GM23338 (cell line): ENCODE results near the gene TFB2M. TPM values are rescaled to one million over a fixed set of nuclear protein-coding genes. Genes with fewer than 3 reads are reported as not detected.

ENCODE experiments used
- ATAC-seq: fragments of 200-7000 bp; cut with Tn5 transposase; 3 replicates; pipeline ENCODE4 v1.9.1; 2020
- DNase-seq: peaks from one replicate; pipeline ENCODE4 v3.0.0-alpha.2; 2015; ENCODE audit warnings: low spot score
- H2AFZ ChIP-seq: fragments of 200-600 bp; sonication (generic); 2 replicates; pipeline ENCODE4 v1.8.0; 2016; ENCODE audit warnings: antibody characterized with exemption, mild to moderate bottlenecking, moderate library complexity
- H3F3A ChIP-seq: fragments of 200-600 bp; sonication (generic); replicated peaks from 2 replicates; pipeline ENCODE4 v1.8.0; 2017; ENCODE audit warnings: antibody characterized with exemption, mixed run types, low read depth
- H3K27ac ChIP-seq: fragments of 200-600 bp; sonication (generic); 2 replicates; pipeline ENCODE4 v1.6.1; 2016; ENCODE audit warnings: low read depth
- H3K27me3 ChIP-seq: fragments of 200-600 bp; sonication (generic); 2 replicates; pipeline ENCODE4 v1.8.0; 2016; ENCODE audit warnings: mild to moderate bottlenecking, mixed run types, moderate library complexity; ENCODE audit not compliant: insufficient read depth
- H3K36me3 ChIP-seq: fragments of 200-600 bp; sonication (generic); 2 replicates; pipeline ENCODE4 v1.8.0; 2016; ENCODE audit warnings: mild to moderate bottlenecking; ENCODE audit not compliant: insufficient read depth
- H3K4me1 ChIP-seq: fragments of 200-600 bp; sonication (generic); 2 replicates; pipeline ENCODE4 v1.8.0; 2016; ENCODE audit warnings: mild to moderate bottlenecking, moderate library complexity; ENCODE audit not compliant: insufficient read depth
- H3K4me2 ChIP-seq: fragments of 200-600 bp; sonication (generic); 2 replicates; pipeline ENCODE4 v1.7.1; 2017; ENCODE audit warnings: mixed run types
- H3K4me3 ChIP-seq: fragments of 200-600 bp; sonication (generic); 2 replicates; pipeline ENCODE4 v1.6.1; 2016; ENCODE audit warnings: mixed run types
- H3K79me2 ChIP-seq: fragments of 200-600 bp; sonication (generic); replicated peaks from 2 replicates; pipeline ENCODE4 v1.8.0; 2017; ENCODE audit warnings: mild to moderate bottlenecking; ENCODE audit not compliant: insufficient read depth
- H3K9me2 ChIP-seq: fragments of 200-600 bp; sonication (generic); 2 replicates; pipeline ENCODE4 v1.8.0; 2017; ENCODE audit not compliant: insufficient read depth
- H4K20me1 ChIP-seq: fragments of 200-600 bp; sonication (generic); replicated peaks from 2 replicates; pipeline ENCODE4 v1.8.0; 2017; ENCODE audit warnings: mild to moderate bottlenecking; ENCODE audit not compliant: insufficient read depth
- H3K27ac Mint-ChIP-seq: 2 replicates; pipeline ENCODE4 v1.8.0; 2020; ENCODE audit warnings: inconsistent platforms, mild to moderate bottlenecking, moderate library complexity, mixed read lengths
- H3K27me3 Mint-ChIP-seq: 3 replicates; pipeline ENCODE4 v1.8.0; 2022; ENCODE audit warnings: low read depth, mild to moderate bottlenecking, moderate library complexity, mixed read lengths, inconsistent platforms; ENCODE audit not compliant: insufficient read depth, poor library complexity
- H3K36me3 Mint-ChIP-seq: 3 replicates; pipeline ENCODE4 v1.8.0; 2021; ENCODE audit warnings: low read depth, mild to moderate bottlenecking, inconsistent platforms, moderate library complexity, mixed read lengths
- H3K4me1 Mint-ChIP-seq: 3 replicates; pipeline ENCODE4 v1.8.0; 2020; ENCODE audit warnings: mild to moderate bottlenecking, inconsistent platforms, mixed read lengths
- H3K4me3 Mint-ChIP-seq: 3 replicates; pipeline ENCODE4 v1.8.0; 2021; ENCODE audit warnings: moderate library complexity, mild to moderate bottlenecking, inconsistent platforms, mixed read lengths
- H3K9me3 Mint-ChIP-seq: 3 replicates; pipeline ENCODE4 v1.8.0; 2020; ENCODE audit warnings: moderate library complexity, mild to moderate bottlenecking, inconsistent platforms, mixed read lengths
- CREB1 ChIP-seq: fragments of 250-450 bp; sonication (Bioruptor Pico); IDR thresholded peaks from 2 replicates; pipeline ENCODE4 v1.5.0; 2020; ENCODE audit warnings: low read depth, mild to moderate bottlenecking, moderate library complexity
- CTCF ChIP-seq, 2 experiments: fragments of 200-600 bp in 1 of 2; sonication (generic) in 1 of 2; conservative IDR thresholded peaks; 2 replicates each; pipeline versions ENCODE4 v1.5.1 to v1.6.1; 2016 to 2017; ENCODE audit warnings: antibody characterized with exemption in 2 of 2, low read depth in 2 of 2, mild to moderate bottlenecking in 2 of 2, moderate library complexity in 1 of 2
- ETS1 ChIP-seq: IDR thresholded peaks from 2 replicates; pipeline ENCODE4 v1.6.1; 2016; ENCODE audit warnings: antibody characterized with exemption
- EZH2 ChIP-seq: fragments of 200-600 bp; sonication (generic); IDR thresholded peaks from one replicate; pipeline ENCODE4 v1.8.0; 2017; ENCODE audit warnings: antibody characterized with exemption, mild to moderate bottlenecking, low read depth; ENCODE audit not compliant: unreplicated experiment
- JUNB ChIP-seq: IDR thresholded peaks from one replicate; pipeline ENCODE4 v1.6.1; 2016; ENCODE audit warnings: antibody characterized with exemption; ENCODE audit not compliant: unreplicated experiment
- POLR2AphosphoS5 ChIP-seq: IDR thresholded peaks from 2 replicates; pipeline ENCODE4 v1.6.1; 2016; ENCODE audit warnings: antibody characterized with exemption, low read depth
- REST ChIP-seq: IDR thresholded peaks from one replicate; pipeline ENCODE4 v1.6.1; 2018; ENCODE audit warnings: antibody characterized with exemption; ENCODE audit not compliant: unreplicated experiment
- ZNF114 ChIP-seq: fragments of 250-450 bp; sonication (Bioruptor Pico); IDR thresholded peaks from 2 replicates; pipeline ENCODE4 v1.5.0; 2020; ENCODE audit warnings: mild to moderate bottlenecking, moderate library complexity
- ZNF331 ChIP-seq: fragments of 250-450 bp; sonication (Bioruptor Pico); IDR thresholded peaks from 2 replicates; pipeline ENCODE4 v1.5.0; 2020; ENCODE audit warnings: low read depth, mild to moderate bottlenecking, moderate library complexity
- polyA plus RNA-seq: library from polyadenylated mRNA; unstranded; fragments of >200 nt; fragmentation: Nextera tagmentation; extraction: Ambion mirVana; gene quantifications from 2 replicates; pipeline ENCODE4 v1.2.1, GENCODE V29; 2016
- total RNA-seq: library from RNA; depleted of rRNA; stranded (reverse); fragments of >200 nt; shearing (Covaris generic); gene quantifications from 2 replicates; pipeline ENCODE4 v1.2.3, GENCODE V29; 2014

TFB2M gene
- total and polyA plus RNA-seq, 2 experiments from 2014 or later, result 18.7 to 24.9 TPM

- Mint-ChIP-seq H3K27me3 (peaks cover 3% of the 10 kb centered on the region), H3K4me3 (no peak overlapping the region), H3K27ac (no peak overlapping the region), H3K9me3 (no peaks in the 10 kb centered on the region; the same call in 2 of the 3 replicates), H3K36me3 (peaks cover 33% of the 10 kb centered on the region), H3K4me1 (peaks cover 3% of the 10 kb centered on the region; the same call in 2 of the 3 replicates)
- DNase-seq (no peak), ATAC-seq (no peak)
- Histone ChIP-seq H3K36me3 (peaks cover 21% of the 10 kb centered on the region), H3K27me3 (no peaks in the 10 kb centered on the region), H3F3A (no peaks in the 10 kb centered on the region), H3K4me3 (no peak overlapping the region), H3K9me2 (no peaks in the 10 kb centered on the region), H4K20me1 (no peaks in the 10 kb centered on the region; the same call in 1 of the 2 replicates), H3K4me1 (0 out of 2 replicates have a peak, but pooled peaks cover 7% of the 10 kb centered on the region), H2AFZ (no peak overlapping the region), H3K79me2 (no peaks in the 10 kb centered on the region), H3K27ac (0 out of 2 replicates have a peak overlapping the region, but pooled peaks have one; percentile 18), H3K4me2 (no peak overlapping the region)
- no peak for TF ChIP-seq EZH2
- TF ChIP-seq ZNF331, result no peak
Observed at GRCh38 chr1:246540738-246541491, 25.1 kb downstream of the TFB2M start.

GRCh38 chr1:246537887-246538286, 28.2 kb downstream of the TFB2M start:
- H3K27ac Mint-ChIP-seq, result no peak overlapping the region
- peaks cover 16% of the 10 kb centered on the region for H3K36me3 Mint-ChIP-seq
- no peaks in the 10 kb centered on the region for H3F3A ChIP-seq
- no peak; the same call in 2 of the 3 replicates for ATAC-seq
- H4K20me1 ChIP-seq, result no peaks in the 10 kb centered on the region
- no peak overlapping the region for H3K4me3 ChIP-seq
- H3K4me2 ChIP-seq, result no peak overlapping the region
- DNase-seq, result no peak
- H3K36me3 ChIP-seq, result peaks cover 8% of the 10 kb centered on the region
- H3K27me3 Mint-ChIP-seq, result peaks cover 3% of the 10 kb centered on the region
- no peak overlapping the region for H3K27ac ChIP-seq
- no peak overlapping the region for H3K4me3 Mint-ChIP-seq
- no peak overlapping the region for H2AFZ ChIP-seq
- 0 out of 2 replicates have a peak, but pooled peaks cover 7% of the 10 kb centered on the region for H3K4me1 ChIP-seq
- no peaks in the 10 kb centered on the region for H3K79me2 ChIP-seq
- no peaks in the 10 kb centered on the region for H3K9me2 ChIP-seq
- H3K9me3 Mint-ChIP-seq, result peaks cover 2% of the 10 kb centered on the region; the same call in 1 of the 3 replicates
- H3K4me1 Mint-ChIP-seq, result peaks cover 3% of the 10 kb centered on the region; the same call in 2 of the 3 replicates
- H3K27me3 ChIP-seq, result no peaks in the 10 kb centered on the region
- TF ChIP-seq POLR2AphosphoS5, result no peak
- TF ChIP-seq CREB1, result no peak
- no peak for TF ChIP-seq JUNB
- TF ChIP-seq ZNF114 (CRISPR knock-in tag), result no peak
- TF ChIP-seq REST, result no peak
- no peak for TF ChIP-seq CTCF (conservative IDR thresholded peaks at IDR 0.05; ENCODE audit: low read depth in 2 of 2)
- TF ChIP-seq ETS1, result no peak
